Gastrocnemius medialis (tissue), 4 donors: ENCODE data around the gene PRR16. TPM values are rescaled to one million over a fixed set of nuclear protein-coding genes. Genes with fewer than 3 reads are reported as not detected.

Experiments used
- ATAC-seq, 2 donors: fragments of 150-250 bp; one replicate each; pipeline ENCODE4 v1.9.1; 2016
- DNase-seq, 2 donors: peaks; one replicate each; pipeline ENCODE4 v3.0.0-alpha.2; 2019
- H3K27ac ChIP-seq, 4 donors: fragments of 200-600 bp; sonication (generic); 1 replicate in 1 of 4; 2 replicates in 3 of 4; pipeline ENCODE4 v1.5.1; 2016 to 2018; ENCODE audit warnings: mild to moderate bottlenecking in 2 of 4, moderate library complexity in 1 of 4
- H3K27me3 ChIP-seq, 3 donors: fragments of 200-600 bp; sonication (generic) in 2 of 3; 1 replicate in 1 of 3; 2 replicates in 2 of 3; pipeline versions ENCODE4 v1.5.1 to v1.6.0; 2016 to 2019; ENCODE audit warnings: mild to moderate bottlenecking in 1 of 3, moderate library complexity in 1 of 3
- H3K36me3 ChIP-seq, 2 donors: fragments of 200-600 bp; sonication (generic) in 1 of 2; one replicate each; pipeline ENCODE4 v1.5.1; 2017 to 2018
- H3K4me1 ChIP-seq, 2 donors: fragments of 200-600 bp; sonication (generic) in 1 of 2; one replicate each; pipeline ENCODE4 v1.5.1; 2016 to 2017; ENCODE audit warnings: mild to moderate bottlenecking in 2 of 2
- H3K4me3 ChIP-seq, 4 donors: fragments of 200-600 bp; sonication (generic) in 3 of 4; 1 replicate in 1 of 4; 2 replicates in 3 of 4; pipeline ENCODE4 v1.5.1; 2016 to 2019; ENCODE audit warnings: mild to moderate bottlenecking in 2 of 4
- H3K9me3 ChIP-seq, 3 donors: fragments of 200-600 bp; sonication (generic) in 2 of 3; 1 replicate in 1 of 3; 2 replicates in 2 of 3; pipeline ENCODE4 v1.5.1; 2016 to 2019
- POLR2A ChIP-seq, 2 donors: fragments of 450-650 bp; IDR thresholded peaks; one replicate each; pipeline ENCODE4 v1.6.1; 2017; ENCODE audit warnings: antibody characterized with exemption in 2 of 2, mild to moderate bottlenecking in 2 of 2, moderate library complexity in 2 of 2
- in situ Hi-C, 4 donors: fragments of 200-750 bp; cut with MboI; loops; one replicate each; pipeline versions ENCODE4 v1.15.0 to v1.8.0; 2017; ENCODE audit warnings: low sequenced_read_pairs in 4 of 4
- intact Hi-C: fragments of 100-400 bp; cut with DNase I; formaldehyde crosslinking; loops from one replicate; pipeline ENCODE4 v1.15.1; 2023; ENCODE audit warnings: low total_unique reads
- total RNA-seq, 4 donors: library from RNA; depleted of rRNA; stranded (reverse); fragments of >200 nt; gene quantifications; one replicate each; pipeline versions ENCODE4 v1.1.0 to v1.2.3, GENCODE V29; 2016
- TF ChIP-seq, protein P1 (sequence below), 5 experiments: fragments of 450-650 bp in 3 of 5; fragments of 200-600 bp in 2 of 5; sonication (generic) in 2 of 5; IDR thresholded peaks in 4 of 5; conservative IDR thresholded peaks in 1 of 5; 1 replicate in 4 of 5; 2 replicates in 1 of 5; pipeline ENCODE4 v1.5.1; 2016 to 2019; ENCODE audit warnings: antibody characterized with exemption in 5 of 5, mild to moderate bottlenecking in 3 of 5, moderate library complexity in 3 of 5

The PRR16 gene
- total RNA-seq, 4 donors from 2014 or later, result 0.66 to 3.9 (median 2.6) TPM

DNA sequence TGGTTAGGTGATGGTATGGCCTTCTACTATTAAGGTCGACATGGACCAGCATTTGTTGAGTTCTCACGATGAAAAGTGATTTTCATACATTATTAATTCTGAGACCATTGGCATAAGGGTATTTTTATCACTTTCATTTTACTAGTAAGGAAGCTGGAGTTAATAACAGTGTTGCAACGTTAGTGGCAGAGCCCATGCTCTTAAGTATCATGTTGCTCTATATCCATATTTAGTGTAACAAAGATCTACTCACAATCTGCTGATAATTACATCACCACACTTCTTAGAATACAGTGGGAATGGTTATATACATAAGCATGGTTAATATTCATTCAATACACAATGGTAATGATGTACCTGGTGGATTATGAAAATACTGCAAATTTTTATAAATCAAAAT lies 81.9 kb downstream of the PRR16 start:
- H3K4me1 ChIP-seq, result peaks cover 5% of the 10 kb centered on the region in 2 donors
- peak overlapping the region in 1 of 4 donors; percentile 3 for H3K27ac ChIP-seq
- intact Hi-C loops, result no loop called here
- H3K9me3 ChIP-seq, result no peaks in the 10 kb centered on the region
- H3K36me3 ChIP-seq, result no peaks in the 10 kb centered on the region
- in situ Hi-C loops, result no loop called here
- ATAC-seq, result peak in 1 of 2 donors; percentile 58
- H3K27me3 ChIP-seq, result no peaks in the 10 kb centered on the region
- H3K4me3 ChIP-seq, result no peak overlapping the region
- no peak for TF ChIP-seq POLR2A (IDR thresholded peaks at IDR 0.05)
- TF ChIP-seq, protein P1, sequence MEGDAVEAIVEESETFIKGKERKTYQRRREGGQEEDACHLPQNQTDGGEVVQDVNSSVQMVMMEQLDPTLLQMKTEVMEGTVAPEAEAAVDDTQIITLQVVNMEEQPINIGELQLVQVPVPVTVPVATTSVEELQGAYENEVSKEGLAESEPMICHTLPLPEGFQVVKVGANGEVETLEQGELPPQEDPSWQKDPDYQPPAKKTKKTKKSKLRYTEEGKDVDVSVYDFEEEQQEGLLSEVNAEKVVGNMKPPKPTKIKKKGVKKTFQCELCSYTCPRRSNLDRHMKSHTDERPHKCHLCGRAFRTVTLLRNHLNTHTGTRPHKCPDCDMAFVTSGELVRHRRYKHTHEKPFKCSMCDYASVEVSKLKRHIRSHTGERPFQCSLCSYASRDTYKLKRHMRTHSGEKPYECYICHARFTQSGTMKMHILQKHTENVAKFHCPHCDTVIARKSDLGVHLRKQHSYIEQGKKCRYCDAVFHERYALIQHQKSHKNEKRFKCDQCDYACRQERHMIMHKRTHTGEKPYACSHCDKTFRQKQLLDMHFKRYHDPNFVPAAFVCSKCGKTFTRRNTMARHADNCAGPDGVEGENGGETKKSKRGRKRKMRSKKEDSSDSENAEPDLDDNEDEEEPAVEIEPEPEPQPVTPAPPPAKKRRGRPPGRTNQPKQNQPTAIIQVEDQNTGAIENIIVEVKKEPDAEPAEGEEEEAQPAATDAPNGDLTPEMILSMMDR (IDR thresholded peaks at IDR 0.05 in 4 of 5, conservative IDR thresholded peaks at IDR 0.05 in 1 of 5), result no peak
- DNase-seq, result no peak

DNA sequence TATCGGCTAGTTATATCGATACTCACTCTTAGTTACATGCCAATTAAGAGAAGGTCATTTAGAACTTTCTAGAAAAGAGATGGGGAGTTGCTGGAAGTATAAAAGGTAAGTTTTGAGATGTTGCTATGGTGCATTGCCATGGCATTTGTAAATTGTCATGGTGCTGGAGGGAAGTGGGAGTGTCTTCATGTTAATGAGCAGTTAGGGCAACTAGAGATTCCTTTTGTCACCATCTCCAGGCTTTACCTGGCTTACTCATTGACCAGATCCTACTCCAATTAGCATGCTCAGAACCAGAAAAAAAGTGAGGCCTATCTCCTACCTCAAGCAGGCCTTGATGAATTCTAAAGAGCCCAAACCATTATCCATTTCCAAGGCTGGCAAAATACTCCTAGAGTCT lies 82.8 kb downstream of the PRR16 start:
- no peaks in the 10 kb centered on the region for H3K27me3 ChIP-seq
- no peaks in the 10 kb centered on the region for H3K9me3 ChIP-seq
- DNase-seq (no peak), ATAC-seq (no peak)
- no peak overlapping the region for H3K4me3 ChIP-seq
- peaks cover 5% of the 10 kb centered on the region in 2 donors for H3K4me1 ChIP-seq
- in situ Hi-C loops (no loop called here), intact Hi-C loops (no loop called here)
- H3K27ac ChIP-seq, result no peak overlapping the region
- TF ChIP-seq, protein P1 (IDR thresholded peaks at IDR 0.05 in 4 of 5, conservative IDR thresholded peaks at IDR 0.05 in 1 of 5), result no peak
- no peak for TF ChIP-seq POLR2A (IDR thresholded peaks at IDR 0.05)
- no peaks in the 10 kb centered on the region for H3K36me3 ChIP-seq

DNA sequence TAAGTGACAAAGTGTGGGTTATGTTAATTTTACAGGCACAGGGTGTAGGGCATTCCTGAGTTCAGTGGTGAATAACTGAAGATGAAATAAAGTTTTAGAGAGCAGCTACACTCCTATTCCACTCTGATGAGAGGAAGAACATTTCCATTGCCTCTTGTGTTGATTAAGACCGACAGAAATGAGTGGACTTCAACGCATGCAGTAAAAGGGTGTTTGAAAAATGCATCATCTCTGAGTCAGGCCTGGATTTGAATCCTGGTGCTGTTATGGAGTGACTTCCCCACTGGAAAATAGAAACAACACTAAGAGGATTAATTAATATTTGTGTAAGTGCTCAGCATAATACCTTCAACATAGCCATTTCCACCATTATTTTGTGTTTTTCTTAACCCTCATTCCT lies 86.3 kb downstream of the PRR16 start:
- DNase-seq, result no peak
- TF ChIP-seq, protein P1 (IDR thresholded peaks at IDR 0.05 in 4 of 5, conservative IDR thresholded peaks at IDR 0.05 in 1 of 5), result no peak
- TF ChIP-seq POLR2A (IDR thresholded peaks at IDR 0.05), result no peak
- Histone ChIP-seq H3K27me3 (no peaks in the 10 kb centered on the region), H3K4me1 (peaks cover 0 to 5% of the 10 kb centered on the region in 2 donors), H3K4me3 (no peak overlapping the region), H3K9me3 (no peaks in the 10 kb centered on the region), H3K27ac (no peak overlapping the region), H3K36me3 (no peaks in the 10 kb centered on the region)
- no peak for ATAC-seq
- in situ Hi-C loops (no loop called here), intact Hi-C loops (no loop called here)

DNA sequence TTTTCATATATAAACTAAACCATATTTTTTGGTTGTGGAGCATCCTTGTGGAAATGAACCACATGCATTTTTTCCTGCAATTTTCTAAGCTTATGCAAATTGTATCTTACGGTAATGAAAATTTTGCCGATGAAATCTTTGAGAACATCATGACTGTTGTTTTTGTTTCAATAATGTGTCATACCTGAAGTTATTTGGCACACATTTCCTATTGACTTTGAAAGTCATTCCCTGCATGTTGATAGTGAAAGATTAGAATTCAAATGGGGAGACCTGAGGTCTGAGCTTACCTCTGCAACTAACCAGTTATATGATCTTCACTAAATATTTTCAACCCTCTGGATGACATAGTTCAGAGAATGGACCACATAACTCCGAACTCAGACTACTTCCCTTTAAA lies 88.5 kb downstream of the PRR16 start:
- in situ Hi-C loops, result no loop called here

More for the DNA sequence above, 88.5 kb downstream of the PRR16 start:
- no peak for TF ChIP-seq POLR2A (IDR thresholded peaks at IDR 0.05)
- TF ChIP-seq, protein P1 (IDR thresholded peaks at IDR 0.05 in 4 of 5, conservative IDR thresholded peaks at IDR 0.05 in 1 of 5), result no peak
- Histone ChIP-seq H3K27me3 (no peaks in the 10 kb centered on the region), H3K36me3 (no peaks in the 10 kb centered on the region), H3K27ac (no peak overlapping the region), H3K9me3 (no peaks in the 10 kb centered on the region), H3K4me1 (no peaks in the 10 kb centered on the region), H3K4me3 (no peak overlapping the region)
- ATAC-seq (no peak), DNase-seq (no peak)
- intact Hi-C loops, result no loop called here
